ENCODE results near the gene NTM.

NTM gene

DNA sequence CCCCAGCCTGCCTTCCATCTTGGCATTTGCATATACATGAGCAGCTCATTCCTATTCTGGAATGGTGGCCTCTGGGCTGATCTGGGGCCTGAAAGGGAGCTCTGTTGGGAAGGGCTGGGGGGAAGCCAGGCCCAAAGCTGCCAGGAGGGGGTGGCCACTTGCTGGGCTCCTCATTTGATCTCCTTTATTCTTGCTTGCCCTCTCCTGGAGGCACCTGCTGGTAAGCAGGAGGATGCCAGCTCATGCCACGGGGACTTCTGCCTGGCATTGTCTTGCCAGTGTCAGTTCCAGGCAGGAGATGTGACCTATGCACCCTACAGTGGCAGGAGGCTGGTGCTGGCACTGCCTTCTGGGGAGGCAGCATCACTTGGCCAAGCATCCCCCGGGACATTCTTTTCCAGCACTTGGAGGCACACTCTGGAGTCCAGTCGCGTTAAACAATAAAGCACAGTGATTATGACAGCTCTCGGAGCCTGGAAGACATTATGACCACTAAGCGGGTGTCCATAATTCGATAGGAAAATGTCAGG, 128.3 kb downstream of the NTM start:
- H3K27me3 ChIP-seq = no peaks in the 10 kb centered on the region
- H3K36me3 ChIP-seq = no peaks in the 10 kb centered on the region
- H3K9me3 ChIP-seq = no peaks in the 10 kb centered on the region
- H3K4me1 ChIP-seq = no peaks in the 10 kb centered on the region
- H3K4me3 ChIP-seq (ENCODE audit: low read depth, low read length) = no peak overlapping the region
- TF ChIP-seq, protein P1, sequence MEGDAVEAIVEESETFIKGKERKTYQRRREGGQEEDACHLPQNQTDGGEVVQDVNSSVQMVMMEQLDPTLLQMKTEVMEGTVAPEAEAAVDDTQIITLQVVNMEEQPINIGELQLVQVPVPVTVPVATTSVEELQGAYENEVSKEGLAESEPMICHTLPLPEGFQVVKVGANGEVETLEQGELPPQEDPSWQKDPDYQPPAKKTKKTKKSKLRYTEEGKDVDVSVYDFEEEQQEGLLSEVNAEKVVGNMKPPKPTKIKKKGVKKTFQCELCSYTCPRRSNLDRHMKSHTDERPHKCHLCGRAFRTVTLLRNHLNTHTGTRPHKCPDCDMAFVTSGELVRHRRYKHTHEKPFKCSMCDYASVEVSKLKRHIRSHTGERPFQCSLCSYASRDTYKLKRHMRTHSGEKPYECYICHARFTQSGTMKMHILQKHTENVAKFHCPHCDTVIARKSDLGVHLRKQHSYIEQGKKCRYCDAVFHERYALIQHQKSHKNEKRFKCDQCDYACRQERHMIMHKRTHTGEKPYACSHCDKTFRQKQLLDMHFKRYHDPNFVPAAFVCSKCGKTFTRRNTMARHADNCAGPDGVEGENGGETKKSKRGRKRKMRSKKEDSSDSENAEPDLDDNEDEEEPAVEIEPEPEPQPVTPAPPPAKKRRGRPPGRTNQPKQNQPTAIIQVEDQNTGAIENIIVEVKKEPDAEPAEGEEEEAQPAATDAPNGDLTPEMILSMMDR (IDR thresholded peaks at IDR 0.05; ENCODE audit: low read depth, low read length) = no peak
- no peak for DNase-seq

GRCh38 chr11:131499199-131499598, 128.8 kb downstream of the NTM start:
- H3K9me3 ChIP-seq = no peaks in the 10 kb centered on the region
- H3K27me3 ChIP-seq = no peaks in the 10 kb centered on the region
- DNase-seq = no peak
- no peak overlapping the region for H3K4me3 ChIP-seq (ENCODE audit: low read depth, low read length)
- TF ChIP-seq, protein P1 (IDR thresholded peaks at IDR 0.05; ENCODE audit: low read depth, low read length) = no peak
- no peaks in the 10 kb centered on the region for H3K36me3 ChIP-seq
- no peaks in the 10 kb centered on the region for H3K4me1 ChIP-seq

- DNase-seq = no peak
- no peaks in the 10 kb centered on the region; the same call in 1 of the 2 replicates for H3K9me3 ChIP-seq
- no peak overlapping the region for H3K4me3 ChIP-seq (ENCODE audit: low read depth, low read length)
- TF ChIP-seq, protein P1 (IDR thresholded peaks at IDR 0.05; ENCODE audit: low read depth, low read length) = no peak
- H3K27me3 ChIP-seq = no peaks in the 10 kb centered on the region
- H3K36me3 ChIP-seq = no peaks in the 10 kb centered on the region
- no peaks in the 10 kb centered on the region for H3K4me1 ChIP-seq
Measured at GRCh38 chr11:131503017-131503416, 132.6 kb downstream of the NTM start.

DNA sequence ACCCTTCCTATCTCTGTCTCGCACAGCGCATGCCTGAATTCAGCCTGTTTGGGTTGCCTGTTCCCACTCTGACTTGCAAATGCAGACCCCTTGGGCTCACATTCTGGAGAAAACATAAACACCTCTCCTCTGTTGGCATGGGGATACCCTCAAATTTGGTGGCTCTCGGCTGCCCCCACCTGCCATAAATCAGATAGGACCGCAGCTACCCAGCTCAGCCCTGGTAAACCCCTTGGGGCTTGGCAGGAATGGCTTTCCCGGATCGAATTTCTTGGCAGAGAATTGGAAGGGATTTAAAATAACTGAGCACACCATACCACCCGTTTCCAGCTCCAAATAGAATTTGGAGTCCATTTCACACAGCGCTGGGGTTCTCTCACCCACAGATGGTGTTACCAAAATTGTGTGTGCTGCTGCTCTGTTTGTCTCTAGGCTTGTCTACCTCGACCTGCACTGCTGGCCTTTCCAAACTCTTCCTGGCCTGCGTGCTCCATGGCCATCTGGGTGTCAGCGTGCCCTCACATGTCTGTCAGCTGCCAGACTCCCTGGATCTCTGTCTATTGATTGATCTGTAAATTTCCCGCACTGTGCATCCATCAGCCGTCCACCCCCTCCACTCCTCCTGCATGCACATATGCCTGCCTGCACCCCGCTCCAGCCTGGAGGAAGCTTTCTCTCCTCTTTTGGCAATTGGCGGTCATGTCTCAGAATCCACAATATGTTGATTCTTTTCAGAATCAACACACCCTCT, 134.0 kb downstream of the NTM start:
- no peaks in the 10 kb centered on the region; the same call in 1 of the 2 replicates for H3K9me3 ChIP-seq
- H3K27me3 ChIP-seq = no peaks in the 10 kb centered on the region
- TF ChIP-seq, protein P1 (IDR thresholded peaks at IDR 0.05; ENCODE audit: low read depth, low read length) = no peak
- H3K4me3 ChIP-seq (ENCODE audit: low read depth, low read length) = no peak overlapping the region
- H3K4me1 ChIP-seq = no peaks in the 10 kb centered on the region
- H3K36me3 ChIP-seq = no peaks in the 10 kb centered on the region
- DNase-seq = no peak

DNA sequence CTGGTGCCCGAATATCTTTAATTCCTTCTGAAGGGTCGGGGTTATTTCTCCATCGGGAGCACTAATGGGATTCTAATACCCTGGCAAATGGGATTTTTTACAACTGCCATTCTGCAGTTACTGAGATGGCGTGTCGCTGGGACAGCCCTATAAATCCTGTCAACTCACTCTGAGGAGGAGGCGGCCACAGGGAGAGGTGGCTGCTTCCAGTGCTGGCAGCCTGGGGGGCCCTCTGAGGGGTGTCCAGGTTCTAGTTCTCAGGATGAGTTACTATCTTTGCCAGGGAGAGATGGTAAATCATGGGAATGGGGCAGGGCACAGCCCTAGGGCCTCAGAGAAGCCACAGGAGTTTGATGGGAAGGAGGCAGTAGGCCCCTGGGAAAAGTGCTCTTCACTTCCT, 135.9 kb downstream of the NTM start:
- H3K4me3 ChIP-seq (ENCODE audit: low read depth, low read length) = no peak overlapping the region
- no peak for DNase-seq
- H3K9me3 ChIP-seq = no peaks in the 10 kb centered on the region; the same call in 1 of the 2 replicates
- TF ChIP-seq, protein P1 (IDR thresholded peaks at IDR 0.05; ENCODE audit: low read depth, low read length) = no peak
- no peaks in the 10 kb centered on the region for H3K4me1 ChIP-seq
- H3K27me3 ChIP-seq = no peaks in the 10 kb centered on the region
- H3K36me3 ChIP-seq = no peaks in the 10 kb centered on the region

- no peak overlapping the region for H3K4me3 ChIP-seq (ENCODE audit: low read depth, low read length)
- H3K4me1 ChIP-seq = no peaks in the 10 kb centered on the region
- no peaks in the 10 kb centered on the region for H3K27me3 ChIP-seq
- H3K36me3 ChIP-seq = no peaks in the 10 kb centered on the region
- TF ChIP-seq, protein P1 (IDR thresholded peaks at IDR 0.05; ENCODE audit: low read depth, low read length) = no peak
- DNase-seq = no peak
- no peaks in the 10 kb centered on the region; the same call in 1 of the 2 replicates for H3K9me3 ChIP-seq
Measured at GRCh38 chr11:131510662-131511061, 140.2 kb downstream of the NTM start.

Measured in BE2C (cell line).